ENCODE measurements around the gene COL4A5. TPM values are rescaled to one million over a fixed set of nuclear protein-coding genes. Genes with fewer than 3 reads are reported as not detected.
"Not testable (repeated sequence)": the region's sequence is repeated elsewhere in the genome, so short reads cannot be mapped to it uniquely, and the experiment has no call there.

The COL4A5 gene
- total RNA-seq, 1 donor from 2014 or later = 26.0 TPM

- no peak overlapping the region for H3K27ac ChIP-seq
- ATAC-seq (no peak), DNase-seq (no peak)
- TF ChIP-seq, protein P1, sequence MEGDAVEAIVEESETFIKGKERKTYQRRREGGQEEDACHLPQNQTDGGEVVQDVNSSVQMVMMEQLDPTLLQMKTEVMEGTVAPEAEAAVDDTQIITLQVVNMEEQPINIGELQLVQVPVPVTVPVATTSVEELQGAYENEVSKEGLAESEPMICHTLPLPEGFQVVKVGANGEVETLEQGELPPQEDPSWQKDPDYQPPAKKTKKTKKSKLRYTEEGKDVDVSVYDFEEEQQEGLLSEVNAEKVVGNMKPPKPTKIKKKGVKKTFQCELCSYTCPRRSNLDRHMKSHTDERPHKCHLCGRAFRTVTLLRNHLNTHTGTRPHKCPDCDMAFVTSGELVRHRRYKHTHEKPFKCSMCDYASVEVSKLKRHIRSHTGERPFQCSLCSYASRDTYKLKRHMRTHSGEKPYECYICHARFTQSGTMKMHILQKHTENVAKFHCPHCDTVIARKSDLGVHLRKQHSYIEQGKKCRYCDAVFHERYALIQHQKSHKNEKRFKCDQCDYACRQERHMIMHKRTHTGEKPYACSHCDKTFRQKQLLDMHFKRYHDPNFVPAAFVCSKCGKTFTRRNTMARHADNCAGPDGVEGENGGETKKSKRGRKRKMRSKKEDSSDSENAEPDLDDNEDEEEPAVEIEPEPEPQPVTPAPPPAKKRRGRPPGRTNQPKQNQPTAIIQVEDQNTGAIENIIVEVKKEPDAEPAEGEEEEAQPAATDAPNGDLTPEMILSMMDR (IDR thresholded peaks at IDR 0.05) = no peak
- H3K4me3 ChIP-seq = no peak overlapping the region
- H3K27me3 ChIP-seq (ENCODE audit: low read depth) = no peaks in the 10 kb centered on the region
- H3K36me3 ChIP-seq = no peaks in the 10 kb centered on the region
- intact Hi-C loops (cut with DNase I) = no loop called here
- H3K4me1 ChIP-seq = no peaks in the 10 kb centered on the region
- H3K9me3 ChIP-seq = no peaks in the 10 kb centered on the region
Observed at GRCh38 chrX:108456971-108457477, 17.4 kb downstream of the COL4A5 start.

DNA sequence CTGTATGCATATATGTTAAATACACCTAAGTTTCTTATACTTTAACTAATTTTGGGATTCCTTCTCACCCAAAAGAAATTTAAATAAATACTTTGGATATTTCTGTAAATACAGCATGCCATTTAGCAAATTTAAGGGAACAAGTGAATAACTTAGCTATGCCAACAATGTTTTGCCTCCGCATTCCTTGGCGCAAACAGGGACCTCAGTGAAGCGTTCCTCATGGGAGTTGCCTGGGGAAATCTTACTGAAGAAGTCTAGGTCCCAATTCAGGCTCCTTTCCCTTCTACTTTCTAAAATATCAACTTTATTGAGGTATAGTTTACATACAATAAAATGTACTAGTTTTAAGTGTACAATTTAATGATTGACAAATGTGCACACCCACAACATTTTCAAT, 25.0 kb downstream of the COL4A5 start:
- Histone ChIP-seq H3K27me3 (ENCODE audit: low read depth) (no peaks in the 10 kb centered on the region), H3K9me3 (no peaks in the 10 kb centered on the region), H3K36me3 (no peaks in the 10 kb centered on the region), H3K4me3 (no peak overlapping the region), H3K27ac (no peak overlapping the region), H3K4me1 (no peaks in the 10 kb centered on the region)
- TF ChIP-seq, protein P1 (IDR thresholded peaks at IDR 0.05) = no peak
- intact Hi-C loops (cut with DNase I) = no loop called here
- DNase-seq = no peak
- ATAC-seq = no peak

GRCh38 chrX:108468486-108468885, 28.8 kb downstream of the COL4A5 start:
- H3K27ac ChIP-seq = no peak overlapping the region
- intact Hi-C loops (cut with DNase I) = no loop called here
- DNase-seq = no peak
- no peaks in the 10 kb centered on the region for H3K27me3 ChIP-seq (ENCODE audit: low read depth)
- no peak overlapping the region for H3K4me3 ChIP-seq
- H3K9me3 ChIP-seq = no peaks in the 10 kb centered on the region
- ATAC-seq = no peak
- H3K36me3 ChIP-seq = no peaks in the 10 kb centered on the region
- TF ChIP-seq, protein P1 (IDR thresholded peaks at IDR 0.05) = no peak
- no peaks in the 10 kb centered on the region for H3K4me1 ChIP-seq

DNA sequence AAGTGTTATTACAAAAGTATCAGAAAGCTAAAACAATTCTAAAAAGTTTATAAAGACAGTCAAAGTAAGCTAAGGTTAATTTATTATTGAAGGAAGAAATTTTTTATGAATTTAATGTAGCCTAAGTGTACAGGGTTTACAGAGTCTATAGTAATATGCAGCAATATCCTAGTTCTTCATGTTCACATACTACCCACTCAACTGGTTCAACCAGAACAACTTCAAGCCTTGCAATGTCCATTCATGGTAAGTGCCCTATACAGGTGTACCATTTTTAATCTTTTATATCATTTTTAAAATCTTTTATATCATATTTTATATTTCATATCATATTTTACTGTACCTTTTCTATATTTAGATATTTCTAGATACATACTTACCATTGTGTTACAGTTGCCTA, 34.3 kb downstream of the COL4A5 start:
- no peak for ATAC-seq
- DNase-seq = no peak
- Histone ChIP-seq H3K27ac (no peak overlapping the region), H3K27me3 (ENCODE audit: low read depth) (no peaks in the 10 kb centered on the region), H3K4me1 (no peaks in the 10 kb centered on the region), H3K4me3 (no peak overlapping the region), H3K36me3 (no peaks in the 10 kb centered on the region), H3K9me3 (no peaks in the 10 kb centered on the region)
- intact Hi-C loops (cut with DNase I) = no loop called here
- TF ChIP-seq, protein P1 (IDR thresholded peaks at IDR 0.05) = no peak

GRCh38 chrX:108481528-108481927, 41.9 kb downstream of the COL4A5 start:
- H3K4me3 ChIP-seq; ATAC-seq; DNase-seq; intact Hi-C loops (cut with DNase I); H3K4me1 ChIP-seq; H3K27ac ChIP-seq; H3K27me3 ChIP-seq (ENCODE audit: low read depth); H3K36me3 ChIP-seq; H3K9me3 ChIP-seq: not testable (repeated sequence)

GRCh38 chrX:108484251-108484650, 44.6 kb downstream of the COL4A5 start:
- no peak overlapping the region for H3K4me3 ChIP-seq
- H3K36me3 ChIP-seq = no peaks in the 10 kb centered on the region
- ATAC-seq (no peak), DNase-seq (no peak)
- intact Hi-C loops (cut with DNase I) = no loop called here
- no peak overlapping the region for H3K27ac ChIP-seq
- H3K4me1 ChIP-seq = no peaks in the 10 kb centered on the region
- no peaks in the 10 kb centered on the region for H3K27me3 ChIP-seq (ENCODE audit: low read depth)
- H3K9me3 ChIP-seq = no peaks in the 10 kb centered on the region
- TF ChIP-seq, protein P1 (IDR thresholded peaks at IDR 0.05) = no peak
